Calu3 (cell line): ENCODE data around the gene RBM33. TPM values are rescaled to one million over a fixed set of nuclear protein-coding genes. Genes with fewer than 3 reads are reported as not detected.
A peak's percentile ranks its signal among the peaks of the same experiment; 100 is the strongest.

Experiments
- BruUV-seq: library from RNA; stranded (reverse); fragments of 400-500 nt; replicated peaks from 2 replicates; lab custom pipeline; 2021; lab: Mats Ljungman, UMichigan
- CTCF ChIA-PET: fragments of 300-600 bp; sonication (Branson Sonifier 250); formaldehyde crosslinking; loops from one replicate; lab custom pipeline; 2022; ENCODE audit warnings: antibody characterized with exemption; lab: Charles Lee
- DNase-seq: peaks from one replicate; pipeline ENCODE4 v3.0.0; 2022
- H3K27ac Mint-ChIP-seq: one replicate; pipeline ENCODE4 v1.8.0; 2022; ENCODE audit warnings: mixed read lengths; ENCODE audit not compliant: unreplicated experiment
- H3K27me3 Mint-ChIP-seq: one replicate; pipeline ENCODE4 v1.8.0; 2022; ENCODE audit warnings: mixed read lengths; ENCODE audit not compliant: unreplicated experiment
- H3K36me3 Mint-ChIP-seq: one replicate; pipeline ENCODE4 v1.8.0; 2022; ENCODE audit warnings: mild to moderate bottlenecking, moderate library complexity, mixed read lengths; ENCODE audit not compliant: insufficient read depth, unreplicated experiment
- H3K4me1 Mint-ChIP-seq: one replicate; pipeline ENCODE4 v1.8.0; 2022; ENCODE audit warnings: mild to moderate bottlenecking, low read depth, mixed read lengths; ENCODE audit not compliant: unreplicated experiment
- H3K4me3 Mint-ChIP-seq: one replicate; pipeline ENCODE4 v1.8.0; 2022; ENCODE audit warnings: mild to moderate bottlenecking, low read depth, moderate library complexity, mixed read lengths; ENCODE audit not compliant: unreplicated experiment
- H3K9me3 Mint-ChIP-seq: one replicate; pipeline ENCODE4 v1.8.0; 2022; ENCODE audit warnings: low read depth, mixed read lengths; ENCODE audit not compliant: unreplicated experiment
- intact Hi-C: fragments of 100-400 bp; cut with micrococcal nuclease; formaldehyde crosslinking; loops from one replicate; pipeline ENCODE4 v1.10.0; 2022; ENCODE audit not compliant: unreplicated experiment
- total RNA-seq: library from RNA; stranded (reverse); gene quantifications from 2 replicates; pipeline ENCODE4 v1.2.3, GENCODE V29; 2022
- TF ChIP-seq, protein P1 (sequence below): fragments of 200-600 bp; IDR thresholded peaks from one replicate; pipeline ENCODE4 v1.8.0; 2022; ENCODE audit warnings: antibody characterized with exemption; ENCODE audit not compliant: unreplicated experiment

The RBM33 gene
- total RNA-seq, 1 experiment from 2014 or later, result 82.9 TPM

GRCh38 chr7:155794196-155794595 lies 149.7 kb downstream of the RBM33 start:
- no peaks in the 10 kb centered on the region for H3K27me3 Mint-ChIP-seq
- TF ChIP-seq, protein P1, sequence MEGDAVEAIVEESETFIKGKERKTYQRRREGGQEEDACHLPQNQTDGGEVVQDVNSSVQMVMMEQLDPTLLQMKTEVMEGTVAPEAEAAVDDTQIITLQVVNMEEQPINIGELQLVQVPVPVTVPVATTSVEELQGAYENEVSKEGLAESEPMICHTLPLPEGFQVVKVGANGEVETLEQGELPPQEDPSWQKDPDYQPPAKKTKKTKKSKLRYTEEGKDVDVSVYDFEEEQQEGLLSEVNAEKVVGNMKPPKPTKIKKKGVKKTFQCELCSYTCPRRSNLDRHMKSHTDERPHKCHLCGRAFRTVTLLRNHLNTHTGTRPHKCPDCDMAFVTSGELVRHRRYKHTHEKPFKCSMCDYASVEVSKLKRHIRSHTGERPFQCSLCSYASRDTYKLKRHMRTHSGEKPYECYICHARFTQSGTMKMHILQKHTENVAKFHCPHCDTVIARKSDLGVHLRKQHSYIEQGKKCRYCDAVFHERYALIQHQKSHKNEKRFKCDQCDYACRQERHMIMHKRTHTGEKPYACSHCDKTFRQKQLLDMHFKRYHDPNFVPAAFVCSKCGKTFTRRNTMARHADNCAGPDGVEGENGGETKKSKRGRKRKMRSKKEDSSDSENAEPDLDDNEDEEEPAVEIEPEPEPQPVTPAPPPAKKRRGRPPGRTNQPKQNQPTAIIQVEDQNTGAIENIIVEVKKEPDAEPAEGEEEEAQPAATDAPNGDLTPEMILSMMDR, result no peak
- BruUV-seq, result no TSS peak
- H3K27ac Mint-ChIP-seq, result no peak overlapping the region
- CTCF ChIA-PET, result interaction anchor here (0.6 kb wide), 1 partner anchor 69 kb away, joined by 8 read pairs; no protein-coding TSS in a partner anchor
- intact Hi-C loops, result loop anchor here (10.0 kb wide), 1 partner anchor 591 kb away; no protein-coding TSS in a partner anchor
- no peaks in the 10 kb centered on the region for H3K4me1 Mint-ChIP-seq
- DNase-seq, result no peak
- H3K36me3 Mint-ChIP-seq, result peaks cover 2% of the 10 kb centered on the region
- no peaks in the 10 kb centered on the region for H3K9me3 Mint-ChIP-seq
- no peak overlapping the region for H3K4me3 Mint-ChIP-seq

DNA sequence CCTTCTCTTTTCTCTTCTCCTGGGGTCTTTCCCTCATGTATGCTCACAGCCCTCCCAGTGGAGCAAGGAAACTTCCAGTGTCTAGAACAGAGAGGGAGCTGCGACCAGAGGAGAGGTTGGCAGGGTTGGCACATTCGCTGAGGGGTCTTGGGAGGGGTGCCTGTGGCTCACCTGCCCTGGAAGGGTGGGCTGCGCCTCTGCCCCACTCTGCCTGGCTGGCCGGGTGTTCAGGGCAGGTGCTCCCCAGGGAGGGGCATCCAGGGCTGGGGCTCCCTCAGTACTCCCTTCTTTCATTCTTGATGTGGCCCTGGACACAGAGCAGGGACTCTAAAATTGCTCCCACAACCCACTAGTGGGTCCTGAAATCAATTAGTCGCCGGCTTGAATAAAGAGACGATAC lies 150.9 kb downstream of the RBM33 start:
- no peak overlapping the region for H3K27ac Mint-ChIP-seq
- H3K4me3 Mint-ChIP-seq, result no peak overlapping the region
- H3K4me1 Mint-ChIP-seq, result no peaks in the 10 kb centered on the region
- CTCF ChIA-PET, result no interaction called here
- H3K36me3 Mint-ChIP-seq, result no peaks in the 10 kb centered on the region
- intact Hi-C loops, result loop anchor here (5.0 to 10.0 kb wide), 2 partner anchors 589 to 1032 kb away; no protein-coding TSS in a partner anchor
- no peaks in the 10 kb centered on the region for H3K27me3 Mint-ChIP-seq
- no TSS peak for BruUV-seq
- TF ChIP-seq, protein P1, result no peak
- H3K9me3 Mint-ChIP-seq, result no peaks in the 10 kb centered on the region
- no peak for DNase-seq

- intact Hi-C loops, result loop anchor here (5.0 to 10.0 kb wide), 2 partner anchors 589 to 1031 kb away; no protein-coding TSS in a partner anchor
- no peaks in the 10 kb centered on the region for H3K27me3 Mint-ChIP-seq
- H3K4me3 Mint-ChIP-seq, result no peak overlapping the region
- CTCF ChIA-PET, result no interaction called here
- no peak for DNase-seq
- no peak overlapping the region for H3K27ac Mint-ChIP-seq
- no peaks in the 10 kb centered on the region for H3K4me1 Mint-ChIP-seq
- BruUV-seq, result no TSS peak
- TF ChIP-seq, protein P1, result no peak
- no peaks in the 10 kb centered on the region for H3K9me3 Mint-ChIP-seq
- H3K36me3 Mint-ChIP-seq, result no peaks in the 10 kb centered on the region
Observed at GRCh38 chr7:155795951-155796350, 151.5 kb downstream of the RBM33 start.

GRCh38 chr7:155796381-155797261 lies 152.2 kb downstream of the RBM33 start:
- no peaks in the 10 kb centered on the region for H3K36me3 Mint-ChIP-seq
- no peak overlapping the region for H3K4me3 Mint-ChIP-seq
- no peaks in the 10 kb centered on the region for H3K4me1 Mint-ChIP-seq
- TF ChIP-seq, protein P1, result peak; percentile 96
- BruUV-seq, result no TSS peak
- peak; percentile 87 for DNase-seq
- CTCF ChIA-PET, result interaction anchor here (0.6 kb wide), 1 partner anchor 67 kb away, joined by 4 read pairs; no protein-coding TSS in a partner anchor
- no peak overlapping the region for H3K27ac Mint-ChIP-seq
- intact Hi-C loops, result loop anchor here (1.0 to 10.0 kb wide), 4 partner anchors 588 to 1031 kb away; no protein-coding TSS in a partner anchor
- H3K9me3 Mint-ChIP-seq, result no peaks in the 10 kb centered on the region
- no peaks in the 10 kb centered on the region for H3K27me3 Mint-ChIP-seq
